Measurements from ENCODE around the gene KEAP1.

KEAP1 gene

GRCh38 chr19:10521461-10522171, 18.5 kb upstream of the KEAP1 start:
- no peak for DNase-seq

DNA sequence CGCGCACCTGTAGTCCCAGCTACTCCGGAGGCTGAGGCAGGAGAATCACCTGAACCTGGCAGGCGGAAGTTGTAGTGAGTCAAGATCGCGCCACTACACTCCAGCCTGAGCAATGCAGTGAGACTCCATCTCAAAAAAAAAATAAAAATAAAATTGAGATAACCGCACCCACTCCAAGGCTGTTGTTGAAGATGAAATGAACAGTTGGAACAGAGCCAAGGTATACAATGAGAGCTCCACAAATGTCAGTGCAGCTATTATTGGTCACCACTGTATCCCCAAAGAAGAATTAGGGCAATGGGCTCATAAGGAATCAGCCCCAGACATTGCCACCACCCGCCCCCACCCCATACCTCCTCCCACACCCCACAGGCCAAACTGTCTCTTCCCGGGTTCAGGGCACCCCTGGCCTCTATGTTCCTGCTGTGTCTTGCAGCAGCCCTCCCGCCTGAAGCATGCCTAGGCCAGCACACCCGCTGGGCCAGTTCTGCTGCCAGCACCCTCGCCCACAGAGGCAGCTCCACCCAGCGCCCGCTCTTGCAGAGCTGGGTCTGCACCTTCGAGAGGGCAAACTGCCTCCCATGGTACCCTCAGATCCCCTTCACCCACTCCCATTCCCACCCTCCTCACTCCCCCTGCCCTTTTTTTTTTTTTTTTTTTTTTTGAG, 17.6 kb upstream of the KEAP1 start:
- DNase-seq: no peak

DNA sequence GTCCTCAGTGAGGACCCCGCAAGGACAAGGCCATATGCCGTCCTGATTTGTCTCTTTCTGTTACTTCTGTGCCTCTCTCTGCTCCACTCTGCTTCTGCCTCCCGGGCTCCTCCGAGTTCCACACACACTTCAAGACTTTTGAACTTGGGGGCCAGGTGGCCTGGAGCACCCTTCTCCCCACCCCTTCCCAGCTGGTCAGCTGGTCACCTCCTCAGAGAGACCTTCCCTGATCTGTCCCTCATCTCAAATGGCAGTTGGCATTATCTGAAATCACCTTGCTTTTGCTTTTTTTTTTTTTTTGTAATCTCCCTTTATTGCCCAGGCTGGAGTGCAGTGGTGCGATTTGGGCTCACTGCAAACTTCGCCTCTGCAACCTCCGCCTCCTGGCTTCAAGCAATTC, 16.3 kb upstream of the KEAP1 start:
- no peak for DNase-seq

GRCh38 chr19:10518444-10519361, 15.5 kb upstream of the KEAP1 start:
- peak; percentile 45 for DNase-seq

GRCh38 chr19:10517760-10518443, 14.7 kb upstream of the KEAP1 start:
- peak; percentile 45 for DNase-seq

DNA sequence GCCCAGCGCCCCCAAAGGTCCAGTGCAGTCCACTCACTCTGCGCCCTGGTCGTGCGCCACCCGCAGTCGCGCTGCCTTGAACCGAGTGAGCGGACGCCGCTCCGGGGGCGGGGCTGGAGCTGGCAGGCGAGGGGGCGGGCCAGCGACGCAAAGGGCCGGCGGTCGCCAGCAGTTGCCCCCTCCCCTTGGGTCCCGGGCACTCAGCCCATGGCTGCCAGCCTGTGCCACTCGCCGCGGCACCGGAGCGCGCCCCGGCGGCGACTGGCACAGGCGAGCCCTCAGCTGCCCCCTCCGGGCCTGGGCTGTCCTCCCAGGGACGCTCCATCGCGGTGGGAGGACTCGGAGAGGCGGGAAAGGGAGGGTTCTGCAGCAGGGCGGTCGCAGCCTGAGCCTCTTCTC, 14.2 kb upstream of the KEAP1 start, which contains the start of gene S1PR5:
TSS of gene S1PR5 (minus strand) at position 87 of the 399 bp plus-strand sequence. CDS start 2,436 bp downstream, outside the sequence.
- peak; percentile 51 for DNase-seq

GRCh38 chr19:10516671-10517286, 13.6 kb upstream of the KEAP1 start:
- no peak for DNase-seq

DNA sequence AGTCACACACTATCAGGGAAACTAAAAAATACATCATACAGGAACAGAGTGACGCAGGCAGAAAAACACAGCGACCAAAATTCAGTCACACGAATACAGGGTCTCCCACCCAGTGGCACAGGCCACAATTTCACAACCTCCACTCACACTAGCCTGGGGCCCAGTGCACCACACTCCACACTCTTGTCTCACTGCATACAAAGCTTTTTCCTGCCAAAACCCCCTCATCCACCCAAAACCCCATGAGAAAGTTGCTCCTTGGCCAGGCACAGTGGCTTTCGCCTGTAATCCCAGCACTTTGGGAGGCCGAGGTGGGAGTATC, 12.9 kb upstream of the KEAP1 start:
- no peak for DNase-seq

DNA sequence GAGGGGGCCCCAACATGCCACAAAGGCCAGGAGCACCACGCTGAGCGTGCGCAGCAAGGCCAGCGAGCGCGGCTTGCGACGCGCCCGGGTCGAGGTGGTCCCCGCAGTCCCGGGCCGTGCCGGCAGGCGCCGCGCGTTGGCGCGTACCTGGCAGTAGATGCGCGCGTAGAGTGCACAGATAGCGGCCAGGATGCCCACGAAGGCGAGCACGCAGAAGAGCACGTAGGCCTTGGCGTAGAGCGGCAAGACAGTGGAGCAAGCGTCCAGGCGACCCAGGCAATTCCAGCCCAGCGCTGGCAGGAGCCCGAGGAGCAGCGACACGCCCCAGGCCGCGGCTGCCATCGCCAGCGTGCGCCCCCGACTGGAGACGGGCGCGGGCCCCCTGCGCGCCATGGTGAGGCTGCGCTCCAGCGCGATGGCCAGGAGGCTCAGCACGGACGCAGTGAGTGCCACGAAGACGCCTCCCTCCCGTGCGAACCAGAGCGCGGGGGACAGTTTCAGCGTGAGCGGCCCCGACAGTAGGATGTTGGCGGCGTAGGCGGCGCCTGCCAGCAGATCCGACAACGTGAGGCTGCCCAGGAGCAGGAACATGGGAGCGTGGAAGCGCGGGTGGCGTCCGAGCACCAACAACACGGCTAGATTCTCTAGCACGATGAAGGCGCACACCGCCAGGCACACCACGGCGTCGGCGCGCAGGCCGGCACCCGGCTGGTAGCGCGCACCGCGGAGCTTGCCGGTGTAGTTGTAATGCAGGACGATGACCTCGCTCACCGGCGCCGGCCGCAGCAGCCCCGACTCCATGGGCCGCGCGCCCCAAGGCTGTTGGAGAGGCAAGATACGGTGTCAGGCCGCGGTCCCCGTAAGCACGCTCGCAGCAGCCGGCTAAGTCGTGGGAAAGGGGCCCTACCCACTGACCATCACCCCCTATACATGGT, 11.3 kb upstream of the KEAP1 start:
- peak; percentile 58 for DNase-seq

GRCh38 chr19:10513223-10513622, 10.1 kb upstream of the KEAP1 start:
- DNase-seq: no peak

GRCh38 chr19:10510301-10510802, 7.2 kb upstream of the KEAP1 start:
- DNase-seq: no peak

GRCh38 chr19:10508707-10509106, 5.6 kb upstream of the KEAP1 start:
- no peak for DNase-seq

DNA sequence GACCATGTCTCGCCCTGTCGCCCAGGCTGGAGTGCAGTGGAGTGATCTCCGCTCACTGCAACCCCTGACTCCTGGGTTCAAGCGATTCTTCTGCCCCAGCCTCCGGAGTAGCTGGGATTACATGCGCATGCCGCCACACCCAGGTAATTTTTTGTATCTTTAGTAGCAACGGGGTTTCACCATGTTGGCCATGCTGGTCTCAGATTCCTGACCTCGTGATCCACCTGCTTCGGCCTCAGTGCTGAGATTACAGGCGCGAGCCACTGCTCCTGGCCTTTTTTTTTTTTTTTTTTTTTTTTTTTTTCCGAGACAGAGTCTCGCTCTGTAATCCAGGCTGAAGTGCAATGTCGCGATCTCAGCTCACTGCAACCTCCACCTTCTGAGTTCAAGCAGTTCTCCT, 4.9 kb upstream of the KEAP1 start:
- no peak for DNase-seq

- DNase-seq: no peak
These were observed 2.5 kb upstream of the KEAP1 start for GRCh38 chr19:10505583-10506229.

GRCh38 chr19:10502524-10503001, 593 bp downstream of the KEAP1 start:
- DNase-seq: peak; percentile 82

- no peak for DNase-seq
These were observed 1.1 kb downstream of the KEAP1 start for GRCh38 chr19:10501971-10502523.

DNA sequence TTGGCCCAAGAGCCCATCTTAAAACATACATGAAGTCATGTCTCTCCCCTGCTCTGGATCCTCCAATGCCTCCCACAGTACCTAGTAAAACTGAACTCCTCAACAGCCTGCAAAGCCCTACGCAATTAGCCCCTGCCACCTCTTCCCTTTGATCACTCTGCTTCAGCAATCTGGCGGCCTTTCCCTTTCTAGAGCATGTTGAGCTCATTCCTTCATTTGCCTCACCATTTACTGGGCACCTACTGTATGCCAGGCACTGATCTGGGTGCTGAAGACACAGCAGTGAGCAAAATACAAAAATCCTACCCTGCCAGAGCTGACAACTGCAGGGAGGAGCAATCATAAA, 2.9 kb downstream of the KEAP1 start:
- no peak for DNase-seq

- DNase-seq: no peak
These were observed 3.5 kb downstream of the KEAP1 start for GRCh38 chr19:10499550-10500246.

DNA sequence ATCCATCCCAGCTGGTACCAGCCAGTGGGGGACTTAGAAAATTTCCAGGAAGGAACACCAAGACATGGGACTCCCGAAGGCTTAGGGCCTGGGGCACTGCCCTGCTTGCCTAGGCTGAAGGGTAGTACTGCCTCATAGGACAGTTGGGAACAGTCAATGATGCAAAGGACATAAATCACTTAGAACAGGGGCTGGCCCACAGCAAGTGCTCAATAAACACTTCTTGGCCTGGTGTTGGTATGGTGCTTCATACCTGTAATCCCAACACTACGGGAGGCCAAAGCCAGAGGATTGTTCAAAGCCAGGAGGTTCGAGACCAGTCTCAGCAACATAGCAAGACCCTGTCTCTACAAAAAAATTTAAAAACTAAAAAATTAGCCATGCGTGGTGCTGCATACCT, 5.8 kb downstream of the KEAP1 start:
- no peak for DNase-seq
